RPMI8226 (cell line): Measurements from ENCODE around the gene RUVBL2.
"Not testable (repeated sequence)": the region's sequence is repeated elsewhere in the genome, so short reads cannot be mapped to it uniquely, and the experiment has no call there.

Source experiments
- DNase-seq: peaks from one replicate; pipeline ENCODE4 v3.0.0-alpha.2; 2015

The RUVBL2 gene

DNA sequence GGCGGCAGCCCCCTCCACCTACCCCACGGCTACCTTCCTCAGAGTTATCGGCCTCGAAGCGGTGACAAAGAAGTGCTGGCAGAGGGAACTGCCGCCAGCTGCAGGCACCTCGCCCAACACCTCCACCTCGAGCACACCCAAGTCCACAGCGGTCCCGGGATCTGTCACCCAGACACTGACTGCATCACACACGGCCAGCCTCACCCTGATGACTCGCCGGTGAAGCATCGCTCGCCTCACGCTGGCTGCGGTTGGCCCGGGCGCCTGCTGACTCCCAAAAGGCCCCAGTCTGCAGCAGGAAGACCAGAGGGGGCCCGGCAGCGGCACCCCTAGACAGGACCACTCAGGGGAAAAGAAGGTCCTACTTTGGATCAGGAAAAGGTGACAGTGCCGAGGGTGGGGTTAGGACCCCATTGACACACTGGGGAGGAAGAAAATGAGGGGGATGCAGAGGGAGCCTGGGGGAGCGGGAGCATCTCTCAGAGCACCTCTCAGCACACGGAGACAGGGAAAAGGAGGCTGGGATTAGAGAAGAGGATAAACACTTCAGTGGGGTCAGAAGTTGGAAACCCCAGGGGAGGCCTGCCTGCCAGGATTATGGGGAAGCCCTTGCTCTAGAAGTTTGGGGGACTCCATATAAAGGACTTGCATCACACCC lies 56.8 kb downstream of the RUVBL2 start:
- DNase-seq, result not testable (repeated sequence)

DNA sequence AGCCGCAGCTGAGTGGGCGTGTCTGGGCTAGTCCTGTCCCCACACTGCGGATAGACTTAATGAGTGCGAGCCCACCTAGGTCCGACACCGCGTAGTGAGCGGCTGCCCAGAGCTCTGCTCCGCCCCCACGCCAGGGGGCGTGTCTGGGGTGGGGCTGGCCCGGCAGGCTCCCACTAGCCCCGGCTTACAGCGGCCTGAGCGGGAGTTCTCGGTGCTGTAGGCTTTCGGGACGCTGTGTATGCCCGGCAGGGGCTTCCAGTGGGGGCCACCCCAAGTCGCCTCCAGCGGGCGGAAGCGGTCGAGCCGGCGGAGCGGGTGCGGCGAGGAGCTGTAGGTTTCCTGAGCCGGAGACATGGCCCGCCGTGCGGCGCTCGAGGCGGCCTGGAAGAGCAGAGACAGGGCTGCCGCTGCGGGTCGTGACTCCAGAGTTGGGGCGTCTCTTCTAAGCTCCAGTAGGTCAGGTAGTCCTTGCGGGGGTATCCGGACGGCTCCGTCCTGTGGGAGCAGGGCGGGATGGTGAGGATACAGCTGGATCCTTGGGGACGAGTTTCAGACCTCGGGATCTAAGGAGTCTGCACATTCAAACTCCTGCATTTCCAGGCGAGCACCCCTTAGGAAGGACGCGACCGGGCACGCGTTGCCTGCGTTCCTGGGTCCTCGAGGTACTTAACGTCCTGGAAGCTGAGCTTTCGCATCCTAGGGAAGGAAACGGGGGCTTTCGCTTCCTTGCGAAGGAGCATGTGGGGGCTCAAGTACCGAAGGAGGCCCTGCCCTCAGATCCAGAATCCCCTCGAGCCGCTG lies 62.6 kb downstream of the RUVBL2 start:
- DNase-seq, result peak; percentile 55

DNA sequence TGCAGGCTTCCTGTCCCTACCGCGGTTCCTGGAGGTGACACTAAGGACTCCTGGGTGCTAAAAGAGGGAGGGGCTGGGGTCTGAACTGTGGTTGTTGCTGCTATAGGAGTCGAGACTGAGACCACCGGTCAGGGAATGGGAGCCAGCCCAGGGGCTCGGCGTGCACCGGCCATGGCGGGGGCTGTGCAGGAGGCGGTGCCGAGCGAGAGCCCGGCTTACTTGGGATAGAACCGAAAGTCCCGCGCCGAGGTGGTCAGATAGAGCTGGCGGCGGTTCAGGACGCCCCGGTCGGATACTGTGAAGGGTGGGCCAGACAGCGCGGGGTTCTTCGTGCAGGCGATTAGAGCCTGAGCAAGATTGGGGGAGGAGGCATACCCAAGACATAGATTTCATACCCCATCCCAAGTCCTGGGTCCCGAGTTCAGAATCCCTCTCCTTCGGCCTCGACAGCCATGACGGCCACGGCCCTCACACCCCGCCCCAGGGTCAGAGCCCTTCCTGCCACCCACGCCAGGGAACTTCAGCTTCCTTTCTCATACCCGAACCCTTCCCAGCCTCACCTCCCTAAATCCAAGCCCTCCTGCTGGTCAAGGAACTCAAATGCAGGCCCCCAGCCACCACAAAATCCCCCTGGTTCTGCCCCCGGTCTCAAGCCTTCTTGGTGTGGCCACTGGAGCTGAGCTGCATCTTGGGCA lies 63.4 kb downstream of the RUVBL2 start:
- DNase-seq, result not testable (repeated sequence)

DNA sequence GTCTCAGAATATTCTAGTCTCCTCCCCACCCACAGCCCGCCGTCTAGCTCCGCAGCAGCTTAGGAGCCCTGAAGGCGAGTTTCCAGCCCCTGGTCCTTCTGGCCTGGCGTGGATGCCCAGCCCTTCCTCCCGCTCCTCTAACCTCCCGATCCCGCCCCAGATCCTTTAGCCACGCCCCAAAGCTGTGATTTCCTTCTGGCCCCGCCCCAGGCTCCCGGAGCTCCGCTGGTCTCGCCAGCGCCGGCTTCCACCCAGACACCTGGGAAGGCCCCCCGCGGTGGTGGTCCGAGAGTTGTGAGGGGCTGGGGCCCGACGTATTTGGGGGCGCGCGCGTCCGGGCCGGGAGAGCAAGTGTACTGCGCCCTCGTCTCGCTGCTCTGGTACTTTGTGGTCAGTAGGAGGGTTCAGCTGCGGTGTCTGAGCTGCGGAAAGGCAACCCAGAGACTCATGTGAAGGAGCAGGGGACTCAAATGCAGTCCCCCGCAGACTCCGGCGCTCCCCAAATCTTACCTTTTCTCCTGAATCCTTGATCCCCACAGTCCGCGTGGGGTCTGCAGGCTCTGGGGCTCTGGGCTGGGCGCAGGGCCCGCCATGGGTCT lies 64.0 kb downstream of the RUVBL2 start, which contains the start of gene CGB7:
CGB7 (minus strand) TSS at position 114 of the 599 bp plus-strand sequence. CDS start 2,374 bp downstream, outside the sequence.
- DNase-seq, result no peak

DNA sequence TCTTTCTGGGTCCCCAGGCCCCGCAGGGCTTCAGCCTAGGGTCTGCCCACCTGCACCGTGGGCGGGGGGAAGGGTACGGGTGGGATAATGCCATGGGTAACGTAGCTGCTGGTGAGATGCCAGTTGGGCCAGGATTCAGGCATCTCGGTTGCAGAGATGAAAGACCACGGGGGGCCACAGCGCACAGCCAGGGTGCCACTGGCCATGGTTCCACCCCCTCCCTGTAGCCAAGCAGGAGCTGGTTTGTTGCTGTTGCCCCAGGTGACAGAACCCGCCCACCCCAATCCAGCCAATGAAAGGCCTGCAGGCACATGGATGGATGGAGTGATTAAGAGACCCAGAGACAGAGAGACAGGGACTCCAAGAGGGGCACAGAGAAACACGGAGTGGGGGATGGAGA lies 64.9 kb downstream of the RUVBL2 start:
- no peak for DNase-seq

DNA sequence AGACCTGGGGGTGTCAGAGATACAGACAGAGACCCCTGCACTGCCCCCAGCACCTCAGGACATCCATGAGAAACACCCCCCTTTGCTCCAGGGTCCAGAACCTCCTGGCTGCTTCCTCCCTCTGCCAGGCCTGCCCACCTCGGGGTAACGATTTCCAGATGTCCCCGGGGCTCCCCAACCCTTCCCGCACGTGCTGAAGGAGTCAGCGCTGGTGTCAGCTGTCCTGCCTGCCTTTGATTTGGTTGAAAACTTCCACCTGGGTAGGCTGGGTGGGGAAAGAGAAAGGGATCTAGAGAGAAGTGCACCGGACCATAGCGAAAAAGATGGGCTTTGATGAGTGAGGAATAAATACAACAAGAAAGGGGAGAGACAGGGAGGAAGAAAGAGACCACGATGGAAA lies 65.4 kb downstream of the RUVBL2 start:
- no peak for DNase-seq

DNA sequence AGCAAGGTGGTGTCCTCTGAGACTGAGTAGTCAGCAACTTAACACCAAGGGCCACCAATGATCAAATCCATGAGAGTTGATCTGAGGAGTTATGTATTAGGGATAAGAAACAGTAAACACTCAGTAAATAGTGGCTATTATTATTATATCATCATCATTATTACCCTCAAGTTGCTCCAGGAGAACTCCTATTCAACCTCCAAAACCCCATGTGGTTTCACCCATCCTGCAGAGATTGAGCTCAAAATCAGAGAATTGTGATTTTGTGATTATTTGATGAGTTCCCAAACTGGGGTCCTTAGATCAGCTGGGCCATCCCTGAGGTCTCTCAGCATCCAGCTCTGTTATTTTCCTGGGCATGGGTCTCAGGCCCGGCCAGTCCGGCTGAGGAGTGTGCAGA lies 67.3 kb downstream of the RUVBL2 start:
- DNase-seq, result no peak

DNA sequence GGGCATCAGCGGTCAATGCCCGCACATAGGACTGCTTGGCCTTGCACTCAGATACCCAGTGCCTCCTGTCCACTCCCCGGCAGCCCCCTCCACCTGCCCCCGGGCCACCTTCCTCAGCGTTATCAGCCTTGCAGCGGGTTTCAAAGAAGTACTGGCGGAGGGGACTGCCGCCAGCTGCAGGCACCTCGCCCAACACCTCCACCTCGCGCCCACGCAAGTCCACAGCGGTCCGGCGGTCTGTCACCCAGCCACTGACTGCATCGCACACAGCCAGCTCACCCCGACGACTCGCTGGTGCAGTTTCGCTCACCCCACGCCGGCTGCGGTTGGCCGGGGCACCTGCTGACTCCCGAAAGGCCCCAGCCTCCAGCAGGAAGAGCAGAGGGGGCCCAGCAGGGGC lies 67.8 kb downstream of the RUVBL2 start:
- DNase-seq, result peak; percentile 14

DNA sequence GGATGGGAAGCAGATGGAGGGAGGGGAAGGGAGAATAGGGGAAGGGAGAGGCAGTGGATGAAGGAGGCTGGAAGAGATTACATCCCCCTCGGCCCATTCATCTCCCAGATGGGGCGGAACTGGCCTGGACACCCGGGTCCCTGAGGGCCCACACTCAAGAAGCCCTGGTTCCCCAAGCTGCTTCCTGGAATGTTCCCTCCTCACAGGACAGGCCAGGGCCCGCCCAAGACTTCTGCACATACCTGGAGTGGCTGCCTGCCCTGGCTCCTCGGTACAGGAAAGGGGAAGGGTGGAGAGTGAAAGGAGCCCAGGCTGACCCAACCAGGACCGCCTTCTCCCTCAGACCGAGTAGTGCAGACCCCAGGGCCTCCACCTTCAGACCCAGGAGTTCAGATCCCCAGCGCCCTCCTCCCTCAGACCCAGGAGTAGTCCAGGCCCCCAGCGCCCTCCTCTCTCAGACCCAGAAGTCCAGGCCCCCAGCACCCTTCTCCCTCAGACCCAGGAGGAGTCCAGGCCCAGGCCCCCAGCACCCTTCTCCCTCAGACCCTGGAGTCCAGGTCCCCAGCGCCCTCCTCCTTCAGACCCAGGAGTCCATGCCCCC lies 70.4 kb downstream of the RUVBL2 start:
- no peak for DNase-seq

DNA sequence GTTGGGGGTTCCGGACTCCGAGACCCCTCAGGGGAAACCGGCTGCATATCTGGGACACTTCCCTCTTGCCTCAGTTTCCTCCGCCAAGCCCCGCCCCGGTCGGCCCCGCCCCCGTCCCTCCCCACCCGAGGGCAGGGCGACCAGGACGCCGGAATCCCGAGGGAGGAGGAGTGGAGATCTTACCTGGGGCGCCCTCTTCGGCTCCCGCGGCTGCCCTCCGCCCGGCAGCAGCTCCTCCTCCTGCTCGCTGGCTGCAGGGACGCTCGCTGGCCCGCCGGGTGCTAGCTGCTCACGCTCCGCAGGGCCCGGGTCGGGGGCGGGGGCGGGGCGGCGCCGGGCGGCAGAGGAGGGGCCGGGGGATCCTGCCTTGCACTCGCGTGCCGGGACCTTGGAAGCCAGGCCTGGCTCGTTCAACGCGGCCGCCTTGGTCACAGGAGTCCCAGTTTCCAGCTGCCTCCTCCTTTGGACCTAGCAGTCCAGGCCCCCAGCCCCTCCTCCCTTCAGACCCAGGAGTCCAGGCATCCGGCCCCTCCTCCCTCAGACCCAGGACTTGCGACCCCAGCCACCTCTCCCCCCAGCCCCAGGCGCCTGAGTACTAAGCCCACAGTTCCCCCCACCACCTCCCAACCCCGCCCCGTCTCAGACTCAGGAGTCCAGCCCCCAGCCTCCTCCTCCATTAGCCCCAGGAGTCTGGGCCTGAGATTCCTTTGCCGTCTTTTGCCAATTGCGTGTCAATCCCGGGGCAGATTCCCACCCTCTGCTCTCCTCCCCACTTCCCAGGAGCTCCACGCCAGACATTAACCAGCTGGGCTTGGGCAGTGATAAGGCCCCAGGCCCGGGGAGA lies 71.3 kb downstream of the RUVBL2 start, which contains the start of gene NTF4:
NTF4 (minus strand) TSS at position 51 of the 844 bp plus-strand sequence. CDS start 2,821 bp downstream, outside the sequence.
- DNase-seq, result peak; percentile 21
